ENCODE data around the gene THAP9. TPM values are rescaled to one million over a fixed set of nuclear protein-coding genes. Genes with fewer than 3 reads are reported as not detected.

The THAP9 gene
- total RNA-seq, 1 experiment from 2014 or later = 3.5 TPM

- peaks cover 18% of the 10 kb centered on the region; the same call in 1 of the 2 replicates for H3K4me1 ChIP-seq (replicated peaks; ENCODE audit: insufficient read depth)
- CTCF ChIA-PET = no interaction called here
- POLR2A ChIA-PET (ENCODE audit: unreplicated experiment) = interaction anchor here (0.9 to 1.4 kb wide), 2 partner anchors 11 to 14 kb away, joined by 4 to 7 read pairs; no protein-coding TSS in a partner anchor
Observed at GRCh38 chr4:82890901-82891706, 9.4 kb upstream of the THAP9 start, which contains the start of gene SEC31A. Gene SEC31A (minus strand): TSS chr4:82891153. CDS start chr4:82881936, 9,217 bp downstream.

GRCh38 chr4:82891707-82892466, 8.6 kb upstream of the THAP9 start:
- H3K27ac ChIP-seq = peak overlapping the region; percentile 93
- intact Hi-C loops (cut with micrococcal nuclease; ENCODE audit: unreplicated experiment) = loop anchor here (1.0 to 10.0 kb wide), 2 partner anchors 7 to 517 kb away; partner anchors contain the start of gene HNRNPD
- H4K20me1 ChIP-seq (ENCODE audit: insufficient read depth) = peaks cover 10% of the 10 kb centered on the region
- peaks cover 14% of the 10 kb centered on the region; the same call in 1 of the 2 replicates for H3K4me1 ChIP-seq (replicated peaks; ENCODE audit: insufficient read depth)
- TF ChIP-seq EZH2 (IDR thresholded peaks at IDR 0.05; ENCODE audit: low read depth) = no peak
- TF ChIP-seq CTCF (conservative IDR thresholded peaks at IDR 0.05) = no peak
- H3K36me3 ChIP-seq (ENCODE audit: low read depth) = peaks cover 23% of the 10 kb centered on the region
- H3K9me2 ChIP-seq (ENCODE audit: insufficient read depth) = no peaks in the 10 kb centered on the region
- peak overlapping the region; percentile 98 for H3K4me3 ChIP-seq
- DNase-seq = no peak
- peak overlapping the region; percentile 93 for H3K4me2 ChIP-seq
- H3F3A ChIP-seq (ENCODE audit: insufficient read depth, low read depth) = peaks cover 53% of the 10 kb centered on the region
- BruUV-seq (replicated peaks) = TSS peak; percentile 93
- CTCF ChIA-PET = no interaction called here
- H3K27me3 ChIP-seq (ENCODE audit: insufficient read depth, low read depth) = no peaks in the 10 kb centered on the region
- POLR2A ChIA-PET (ENCODE audit: unreplicated experiment) = interaction anchor here (0.9 kb wide), 1 partner anchor 12 kb away, joined by 4 read pairs; no protein-coding TSS in a partner anchor
- no peaks in the 10 kb centered on the region for H3K9me3 ChIP-seq (ENCODE audit: insufficient read depth, low read depth)
- peak overlapping the region; percentile 84; the same call in 1 of the 2 replicates for H2AFZ ChIP-seq
- H3K79me2 ChIP-seq (ENCODE audit: low read depth) = peaks cover 60% of the 10 kb centered on the region

More at GRCh38 chr4:82890901-82891706, 9.4 kb upstream of the THAP9 start, which contains the start of gene SEC31A:
- intact Hi-C loops (cut with micrococcal nuclease; ENCODE audit: unreplicated experiment) = loop anchor here (1.0 to 10.0 kb wide), 2 partner anchors 8 to 516 kb away; partner anchors contain the start of gene HNRNPD
- Histone ChIP-seq H3K79me2 (ENCODE audit: low read depth) (peaks cover 60% of the 10 kb centered on the region), H3K9me3 (ENCODE audit: insufficient read depth, low read depth) (no peaks in the 10 kb centered on the region), H3K9me2 (ENCODE audit: insufficient read depth) (no peaks in the 10 kb centered on the region), H4K20me1 (ENCODE audit: insufficient read depth) (peaks cover 14% of the 10 kb centered on the region), H3K4me2 (peak within 1 kb of the TSS; percentile 93), H3F3A (ENCODE audit: insufficient read depth, low read depth) (peaks cover 47% of the 10 kb centered on the region), H2AFZ (peak within 1 kb of the TSS; percentile 84), H3K4me3 (peak within 1 kb of the TSS; percentile 98), H3K27ac (peak within 1 kb of the TSS; percentile 93), H3K36me3 (ENCODE audit: low read depth) (peaks cover 18% of the 10 kb centered on the region), H3K27me3 (ENCODE audit: insufficient read depth, low read depth) (no peaks in the 10 kb centered on the region)
- TF ChIP-seq CTCF (conservative IDR thresholded peaks at IDR 0.05) (no peak), EZH2 (IDR thresholded peaks at IDR 0.05; ENCODE audit: low read depth) (no peak)
- no TSS peak for BruUV-seq (replicated peaks)
- DNase-seq = peak; percentile 80 to 91

- H3K4me3 ChIP-seq = peak overlapping the region; percentile 98; the same call in 1 of the 2 replicates
- ChIA-PET CTCF (no interaction called here), POLR2A (ENCODE audit: unreplicated experiment) (interaction anchor here (0.9 kb wide), 1 partner anchor 12 kb away, joined by 4 read pairs; no protein-coding TSS in a partner anchor)
- H3K27ac ChIP-seq = peak overlapping the region; percentile 93
- no peaks in the 10 kb centered on the region for H3K27me3 ChIP-seq (ENCODE audit: insufficient read depth, low read depth)
- BruUV-seq (replicated peaks) = no TSS peak
- H3K9me3 ChIP-seq (ENCODE audit: insufficient read depth, low read depth) = no peaks in the 10 kb centered on the region
- TF ChIP-seq CTCF (conservative IDR thresholded peaks at IDR 0.05) (no peak), EZH2 (IDR thresholded peaks at IDR 0.05; ENCODE audit: low read depth) (no peak)
- H3F3A ChIP-seq (ENCODE audit: insufficient read depth, low read depth) = peaks cover 54% of the 10 kb centered on the region
- H3K4me2 ChIP-seq = peak overlapping the region; percentile 93
- H3K4me1 ChIP-seq (replicated peaks; ENCODE audit: insufficient read depth) = peaks cover 16% of the 10 kb centered on the region
- DNase-seq = no peak
- H3K9me2 ChIP-seq (ENCODE audit: insufficient read depth) = no peaks in the 10 kb centered on the region
- H3K79me2 ChIP-seq (ENCODE audit: low read depth) = peaks cover 60% of the 10 kb centered on the region
- H2AFZ ChIP-seq = no peak overlapping the region
- H3K36me3 ChIP-seq (ENCODE audit: low read depth) = peaks cover 28% of the 10 kb centered on the region
- H4K20me1 ChIP-seq (ENCODE audit: insufficient read depth) = peaks cover 9% of the 10 kb centered on the region
- intact Hi-C loops (cut with micrococcal nuclease; ENCODE audit: unreplicated experiment) = loop anchor here (10.0 kb wide), 1 partner anchor 518 kb away; the partner anchor contains the start of gene HNRNPD
Observed at GRCh38 chr4:82892467-82892802, 8.1 kb upstream of the THAP9 start.
